Right lobe of liver (tissue), 6 donors: ENCODE data around the gene GCNT1. TPM values are rescaled to one million over a fixed set of nuclear protein-coding genes. Genes with fewer than 3 reads are reported as not detected.

Experiments used
- ATAC-seq, 4 donors: fragments of 200-7000 bp; cut with Tn5 transposase; one replicate each; pipeline ENCODE4 v1.9.1; 2020; ENCODE audit warnings: mild to moderate bottlenecking in 4 of 4, moderate library complexity in 4 of 4
- DNase-seq, 3 donors: peaks; one replicate each; pipeline ENCODE4 v3.0.0-alpha.2; 2020
- H3K27ac ChIP-seq, 3 donors: fragments of 200-600 bp; one replicate each; pipeline ENCODE4 v1.8.0; 2022
- H3K27me3 ChIP-seq, 2 donors: fragments of 200-600 bp; one replicate each; pipeline ENCODE4 v1.8.0; 2022
- H3K36me3 ChIP-seq, 4 donors: fragments of 200-600 bp; sonication (generic) in 1 of 4; one replicate each; pipeline versions ENCODE4 v1.5.1 to v1.8.0; 2017 to 2022; ENCODE audit warnings: control low read depth in 1 of 4
- H3K4me1 ChIP-seq, 4 donors: fragments of 200-600 bp; sonication (generic) in 1 of 4; one replicate each; pipeline versions ENCODE4 v1.5.1 to v1.8.0; 2017 to 2022; ENCODE audit warnings: control low read depth in 1 of 4
- H3K4me3 ChIP-seq, 3 donors: fragments of 200-600 bp; one replicate each; pipeline ENCODE4 v1.8.0; 2022
- H3K9me3 ChIP-seq, 4 donors: fragments of 200-600 bp; sonication (generic) in 1 of 4; one replicate each; pipeline versions ENCODE4 v1.5.1 to v1.8.0; 2017 to 2022; ENCODE audit warnings: control low read depth in 1 of 4
- POLR2A ChIP-seq: fragments of 450-650 bp; IDR thresholded peaks from one replicate; pipeline ENCODE4 v1.6.1; 2017; ENCODE audit warnings: antibody characterized with exemption, mild to moderate bottlenecking
- WGBS: methylation state at CpG from one replicate; pipeline ENCODE4 v1.1.6; 2018; ENCODE audit warnings: low coverage, low lambda C conversion rate; ENCODE audit not compliant: insufficient coverage; ENCODE audit errors: missing lambda C conversion rate; 5-methylcytosine and 5-hydroxymethylcytosine counted together
- intact Hi-C, 2 donors: fragments of 100-400 bp; cut with DNase I; formaldehyde crosslinking; loops; one replicate each; pipeline versions ENCODE4 v1.11.2 to v1.14.1; 2022
- total RNA-seq, 6 experiments: library from RNA; depleted of rRNA in 2 of 6; stranded (reverse); fragments of >200 nt in 2 of 6; fragmentation: NEBNext Ultra II Directional in 3 of 6; extraction: Animal tissue kit (Norgen Biotek cat#: 25700) in 3 of 6; gene quantifications; one replicate each; pipeline versions ENCODE4 v1.1.0 to v1.2.4, GENCODE V29; 2016 to 2023
- TF ChIP-seq, protein P1 (sequence below), 4 donors: fragments of 200-600 bp in 3 of 4; fragments of 450-650 bp in 1 of 4; IDR thresholded peaks; one replicate each; pipeline versions ENCODE4 v1.5.1 to v1.8.0; 2016 to 2022; ENCODE audit warnings: antibody characterized with exemption in 4 of 4, mild to moderate bottlenecking in 2 of 4
- donor health status: DM: no; HTN: yes; CAD: no.
- donor health status: DM: no; HTN: no; CAD: no.
- donor health status: DM: no; HTN: no; CAD: no.
- donor health status: DM: no; HTN: yes; CAD: no.
- donor health status: DM: no; HTN: yes; CAD: no.

Gene GCNT1
- total RNA-seq, 6 experiments from 2014 or later, result 1.1 to 3.6 (median 2.7) TPM

DNA sequence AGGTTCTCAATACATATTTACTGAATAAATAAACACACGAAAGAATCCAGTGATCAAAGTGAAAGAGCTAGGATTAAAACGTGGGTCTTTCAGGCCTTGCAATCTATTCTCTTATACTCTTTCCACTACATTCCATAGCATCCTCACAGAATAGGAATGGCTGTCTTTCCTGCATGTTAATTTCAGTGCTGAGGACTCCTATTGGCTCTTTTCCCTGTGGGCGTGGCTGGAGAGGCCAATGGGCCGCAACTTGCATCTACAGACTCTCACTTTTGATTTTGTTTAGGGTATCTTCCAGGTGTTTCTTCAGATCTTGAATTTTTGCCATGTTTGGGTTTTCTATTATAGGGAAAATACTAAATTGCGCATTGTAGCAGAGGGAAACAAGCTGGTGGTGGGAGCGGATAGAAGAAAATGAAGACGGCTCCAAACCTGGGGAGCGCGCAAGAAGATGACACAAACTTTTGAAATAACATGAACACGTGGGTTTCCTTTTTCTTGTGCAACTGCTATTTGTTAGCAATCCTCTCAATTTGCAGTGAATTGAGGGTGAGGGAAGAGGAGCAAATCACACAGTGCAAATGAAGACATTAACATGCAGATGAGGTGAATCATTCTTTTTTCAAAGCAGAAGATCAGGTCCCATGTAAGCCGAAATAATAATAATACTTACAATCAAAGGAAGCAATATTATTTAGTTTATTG lies 93.9 kb downstream of the GCNT1 start:
- WGBS, result 72% methylated on average over 11 of the region's 11 CpGs

DNA sequence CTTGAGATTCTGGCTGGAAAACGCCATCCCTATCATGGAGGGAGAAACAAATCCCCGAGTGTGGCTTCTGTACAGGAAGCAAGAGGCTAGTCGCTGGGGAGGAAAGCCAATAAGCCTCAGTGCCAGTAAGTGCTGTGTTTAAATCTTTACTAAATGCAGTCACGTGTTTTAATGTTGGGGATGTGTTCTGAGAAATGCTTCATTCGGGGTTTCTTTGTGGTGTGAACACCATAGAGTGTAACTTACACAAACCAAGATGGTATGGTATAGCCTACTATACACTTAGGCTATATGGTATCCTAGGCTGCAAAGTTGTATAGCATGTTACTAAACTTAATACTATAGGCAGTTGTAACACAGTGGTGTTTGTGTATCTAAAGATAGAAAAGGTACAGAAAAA lies 94.7 kb downstream of the GCNT1 start:
- H3K9me3 ChIP-seq, result no peaks in the 10 kb centered on the region
- no peak for ATAC-seq
- no peaks in the 10 kb centered on the region for H3K27me3 ChIP-seq
- WGBS, result 53% methylated on average over 5 of the region's 5 CpGs
- TF ChIP-seq, protein P1, sequence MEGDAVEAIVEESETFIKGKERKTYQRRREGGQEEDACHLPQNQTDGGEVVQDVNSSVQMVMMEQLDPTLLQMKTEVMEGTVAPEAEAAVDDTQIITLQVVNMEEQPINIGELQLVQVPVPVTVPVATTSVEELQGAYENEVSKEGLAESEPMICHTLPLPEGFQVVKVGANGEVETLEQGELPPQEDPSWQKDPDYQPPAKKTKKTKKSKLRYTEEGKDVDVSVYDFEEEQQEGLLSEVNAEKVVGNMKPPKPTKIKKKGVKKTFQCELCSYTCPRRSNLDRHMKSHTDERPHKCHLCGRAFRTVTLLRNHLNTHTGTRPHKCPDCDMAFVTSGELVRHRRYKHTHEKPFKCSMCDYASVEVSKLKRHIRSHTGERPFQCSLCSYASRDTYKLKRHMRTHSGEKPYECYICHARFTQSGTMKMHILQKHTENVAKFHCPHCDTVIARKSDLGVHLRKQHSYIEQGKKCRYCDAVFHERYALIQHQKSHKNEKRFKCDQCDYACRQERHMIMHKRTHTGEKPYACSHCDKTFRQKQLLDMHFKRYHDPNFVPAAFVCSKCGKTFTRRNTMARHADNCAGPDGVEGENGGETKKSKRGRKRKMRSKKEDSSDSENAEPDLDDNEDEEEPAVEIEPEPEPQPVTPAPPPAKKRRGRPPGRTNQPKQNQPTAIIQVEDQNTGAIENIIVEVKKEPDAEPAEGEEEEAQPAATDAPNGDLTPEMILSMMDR (IDR thresholded peaks at IDR 0.05), result no peak
- no peak for TF ChIP-seq POLR2A
- intact Hi-C loops, result no loop called here
- no peaks in the 10 kb centered on the region for H3K4me1 ChIP-seq
- H3K27ac ChIP-seq, result no peak overlapping the region
- H3K36me3 ChIP-seq, result no peaks in the 10 kb centered on the region
- no peak for DNase-seq
- no peak overlapping the region for H3K4me3 ChIP-seq

More for the DNA sequence above, 93.9 kb downstream of the GCNT1 start:
- Histone ChIP-seq H3K9me3 (no peaks in the 10 kb centered on the region), H3K4me1 (no peaks in the 10 kb centered on the region), H3K27ac (no peak overlapping the region), H3K36me3 (no peaks in the 10 kb centered on the region), H3K4me3 (no peak overlapping the region), H3K27me3 (no peaks in the 10 kb centered on the region)
- no peak for DNase-seq
- TF ChIP-seq, protein P1 (IDR thresholded peaks at IDR 0.05), result no peak
- TF ChIP-seq POLR2A, result no peak
- intact Hi-C loops, result no loop called here
- no peak for ATAC-seq

Other genes with a start within 250 kb of the GCNT1 start
- 10 to 100 TPM; 11.1 to 25.2 (median 19.7) TPM for gene RFK, start 64.8 kb upstream of the GCNT1 start, total RNA-seq